ENCODE measurements around the gene POPDC2. TPM values are rescaled to one million over a fixed set of nuclear protein-coding genes. Genes with fewer than 3 reads are reported as not detected.

The POPDC2 gene
- total and polyA plus RNA-seq, 2 of the 4 experiments (the other 2 are of a cell fraction) = under 0.01 to 0.29 TPM

- WGBS, 2 experiments (ENCODE audit: extremely low coverage in 2 of 2, insufficient read length in 1 of 2) = no CpG with 5 or more reads among the region's 2 CpGs
These were observed 1.4 kb downstream of the POPDC2 start for GRCh38 chr3:119658994-119659393.

More at GRCh38 chr3:119658994-119659393, 1.4 kb downstream of the POPDC2 start:
- no peaks in the 10 kb centered on the region for H3K79me1 ChIP-seq (ENCODE audit: low read depth in 1 of 2, low read length in 2 of 2)
- H2AK9ac ChIP-seq (replicated peaks; ENCODE audit: low read depth, low read length, poor library complexity) = no peak overlapping the region
- H4K20me1 ChIP-seq (ENCODE audit: insufficient read depth, low read length) = no peaks in the 10 kb centered on the region
- no peak overlapping the region for H2AK5ac ChIP-seq (ENCODE audit: low read depth, low read length)
- H4K5ac ChIP-seq (ENCODE audit: low read depth, low read length) = no peak overlapping the region
- no peak overlapping the region for H2BK15ac ChIP-seq (ENCODE audit: low read depth, low read length)
- H3K4me1 ChIP-seq (ENCODE audit: control insufficient read depth, insufficient read depth, low read length) = peaks cover 2% of the 10 kb centered on the region; the same call in 1 of the 2 replicates
- H2BK5ac ChIP-seq (ENCODE audit: low read depth, low read length, poor library complexity, severe bottlenecking) = no peak overlapping the region
- H3K4me2 ChIP-seq (ENCODE audit: low read depth, low read length) = no peak overlapping the region
- no peak overlapping the region for H3K18ac ChIP-seq (ENCODE audit: low read depth, low read length)
- no peak overlapping the region for H3K4me3 ChIP-seq (ENCODE audit: insufficient read depth, low read depth, low read length)
- H3K27ac ChIP-seq (ENCODE audit: insufficient read depth, low read length) = no peak overlapping the region
- DNase-seq (no peak), ATAC-seq (ENCODE audit: low read depth) (no peak)
- no peaks in the 10 kb centered on the region for H3K9me1 ChIP-seq (ENCODE audit: insufficient read depth, low read length)
- H3K4ac ChIP-seq (ENCODE audit: low read depth, low read length) = no peak overlapping the region
- H2BK120ac ChIP-seq (ENCODE audit: low read depth, low read length) = no peak overlapping the region
- H4K91ac ChIP-seq (ENCODE audit: insufficient read depth, low read depth, low read length) = no peak overlapping the region
- H3K27me3 ChIP-seq (ENCODE audit: control insufficient read depth, insufficient read depth, low read length) = peaks cover 8% of the 10 kb centered on the region
- H3K36me3 ChIP-seq (ENCODE audit: control insufficient read depth, insufficient read depth, low read length) = no peaks in the 10 kb centered on the region
- no TSS peak for BruUV-seq (replicated peaks)
- ChIA-PET CTCF (interaction anchor here (0.6 kb wide), 1 partner anchor 49 kb away, joined by 6 read pairs; no protein-coding TSS in a partner anchor), POLR2A (ENCODE audit: unreplicated experiment) (no interaction called here)
- no peak overlapping the region for H2AFZ ChIP-seq (replicated peaks; ENCODE audit: low read length, poor library complexity)
- no peak overlapping the region for H2BK20ac ChIP-seq (ENCODE audit: low read depth, low read length)
- H3K23ac ChIP-seq (ENCODE audit: low read depth, low read length) = no peak overlapping the region
- 0 out of 2 replicates have a peak, but pooled peaks cover 2% of the 10 kb centered on the region for H3K9me3 ChIP-seq (ENCODE audit: control insufficient read depth, insufficient read depth, low read length)
- dilution Hi-C loops (cut with HindIII; ENCODE audit: low sequenced_read_pairs, unreplicated experiment) (no loop called here), in situ Hi-C loops (cut with MboI; ENCODE audit: low sequenced_read_pairs) (no loop called here), intact Hi-C loops (cut with micrococcal nuclease) (no loop called here)
- no peak overlapping the region for H3K14ac ChIP-seq (replicated peaks; ENCODE audit: low read depth, low read length)
- H4K8ac ChIP-seq (ENCODE audit: low read depth in 2 of 2, low read length in 2 of 2) = no peak overlapping the region
- H3K9ac ChIP-seq (ENCODE audit: low read depth, low read length) = no peak overlapping the region
- no peak overlapping the region for H3K56ac ChIP-seq (ENCODE audit: extremely low read depth, insufficient read depth, low read length)
- TF ChIP-seq RFX5 (IDR thresholded peaks at IDR 0.05; ENCODE audit: low read depth, low read length) = no peak
- no peak for TF ChIP-seq USF2 (IDR thresholded peaks at IDR 0.05; ENCODE audit: low read depth, low read length)
- TF ChIP-seq POLR2A (IDR thresholded peaks at IDR 0.05; ENCODE audit: low read depth, low read length) = no peak
- TF ChIP-seq RCOR1 (IDR thresholded peaks at IDR 0.05; ENCODE audit: insufficient replicate concordance, low read length) = no peak
- TF ChIP-seq MAZ (IDR thresholded peaks at IDR 0.05; ENCODE audit: borderline replicate concordance, low read depth, low read length) = no peak
- TF ChIP-seq NFE2L2 (IDR thresholded peaks at IDR 0.05; ENCODE audit: low read depth, low read length) = no peak
- no peak for TF ChIP-seq SMC3 (IDR thresholded peaks at IDR 0.05; ENCODE audit: low read depth, low read length)
- TF ChIP-seq MXI1 (IDR thresholded peaks at IDR 0.05; ENCODE audit: borderline replicate concordance, low read depth, low read length) = no peak
- TF ChIP-seq RAD21 (IDR thresholded peaks at IDR 0.05; ENCODE audit: low read length) = no peak
- TF ChIP-seq CEBPB (IDR thresholded peaks at IDR 0.05; ENCODE audit: low read depth, low read length) = no peak
- no peak for TF ChIP-seq CTCF (conservative IDR thresholded peaks at IDR 0.05; ENCODE audit: low read depth, low read length)
- no peak for TF ChIP-seq FOS (IDR thresholded peaks at IDR 0.05; ENCODE audit: low read depth, low read length)
- TF ChIP-seq MAFK (IDR thresholded peaks at IDR 0.05; ENCODE audit: low read depth, low read length) = no peak
- TF ChIP-seq BHLHE40 (IDR thresholded peaks at IDR 0.05; ENCODE audit: low read depth, low read length) = no peak
- no peak for TF ChIP-seq ELK1 (IDR thresholded peaks at IDR 0.05; ENCODE audit: borderline replicate concordance, low read depth, low read length)
- TF ChIP-seq CHD1 (IDR thresholded peaks at IDR 0.05; ENCODE audit: low read depth, low read length) = no peak
